ENCODE data around the gene MAGEA4.

- TF ChIP-seq, protein P1, sequence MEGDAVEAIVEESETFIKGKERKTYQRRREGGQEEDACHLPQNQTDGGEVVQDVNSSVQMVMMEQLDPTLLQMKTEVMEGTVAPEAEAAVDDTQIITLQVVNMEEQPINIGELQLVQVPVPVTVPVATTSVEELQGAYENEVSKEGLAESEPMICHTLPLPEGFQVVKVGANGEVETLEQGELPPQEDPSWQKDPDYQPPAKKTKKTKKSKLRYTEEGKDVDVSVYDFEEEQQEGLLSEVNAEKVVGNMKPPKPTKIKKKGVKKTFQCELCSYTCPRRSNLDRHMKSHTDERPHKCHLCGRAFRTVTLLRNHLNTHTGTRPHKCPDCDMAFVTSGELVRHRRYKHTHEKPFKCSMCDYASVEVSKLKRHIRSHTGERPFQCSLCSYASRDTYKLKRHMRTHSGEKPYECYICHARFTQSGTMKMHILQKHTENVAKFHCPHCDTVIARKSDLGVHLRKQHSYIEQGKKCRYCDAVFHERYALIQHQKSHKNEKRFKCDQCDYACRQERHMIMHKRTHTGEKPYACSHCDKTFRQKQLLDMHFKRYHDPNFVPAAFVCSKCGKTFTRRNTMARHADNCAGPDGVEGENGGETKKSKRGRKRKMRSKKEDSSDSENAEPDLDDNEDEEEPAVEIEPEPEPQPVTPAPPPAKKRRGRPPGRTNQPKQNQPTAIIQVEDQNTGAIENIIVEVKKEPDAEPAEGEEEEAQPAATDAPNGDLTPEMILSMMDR (conservative IDR thresholded peaks at IDR 0.05; ENCODE audit: low read length), result no peak
- TF ChIP-seq EZH2phosphoT487 (IDR thresholded peaks at IDR 0.05; ENCODE audit: borderline replicate concordance), result no peak
These were observed 32.8 kb upstream of the MAGEA4 start for GRCh38 chrX:151879856-151880255.
